ENCODE measurements around the gene ANKRD40.

Gene ANKRD40

GRCh38 chr17:50665838-50666237 is 41.9 kb downstream of the ANKRD40 start (continued):
- TF ChIP-seq CREB5 (CRISPR knock-in tag; IDR thresholded peaks at IDR 0.05; ENCODE audit: low read depth) (no peak), ZC3H10 (CRISPR knock-in tag; IDR thresholded peaks at IDR 0.05) (no peak), CSRNP3 (CRISPR knock-in tag; IDR thresholded peaks at IDR 0.05) (no peak), ZFP3 (CRISPR knock-in tag; IDR thresholded peaks at IDR 0.05) (no peak), CSDC2 (CRISPR knock-in tag; IDR thresholded peaks at IDR 0.05) (no peak)

GRCh38 chr17:50664788-50665458 is 42.8 kb downstream of the ANKRD40 start:
- ATAC-seq: no peak
- no peak for TF ChIP-seq ISL1 (CRISPR knock-in tag; IDR thresholded peaks at IDR 0.05)
- TF ChIP-seq CSDC2 (CRISPR knock-in tag; IDR thresholded peaks at IDR 0.05): no peak
- TF ChIP-seq PPARA (CRISPR knock-in tag; IDR thresholded peaks at IDR 0.05; ENCODE audit: borderline replicate concordance): no peak
- no peak for TF ChIP-seq PATZ1 (CRISPR knock-in tag; IDR thresholded peaks at IDR 0.05; ENCODE audit: borderline replicate concordance)
- no peak for TF ChIP-seq ESRRG (CRISPR knock-in tag; IDR thresholded peaks at IDR 0.05)
- TF ChIP-seq ZC3H10 (CRISPR knock-in tag; IDR thresholded peaks at IDR 0.05): no peak
- no peak for TF ChIP-seq ZNF70 (CRISPR knock-in tag; IDR thresholded peaks at IDR 0.05)
- TF ChIP-seq ARNTL (CRISPR knock-in tag; IDR thresholded peaks at IDR 0.05; ENCODE audit: borderline replicate concordance, low read depth): no peak
- no peak for TF ChIP-seq TOX (CRISPR knock-in tag; IDR thresholded peaks at IDR 0.05; ENCODE audit: borderline replicate concordance)
- TF ChIP-seq CSRNP3 (CRISPR knock-in tag; IDR thresholded peaks at IDR 0.05): no peak
- TF ChIP-seq TSHZ2 (CRISPR knock-in tag; IDR thresholded peaks at IDR 0.05): no peak
- no peak for TF ChIP-seq GLIS3 (CRISPR knock-in tag; IDR thresholded peaks at IDR 0.05)
- TF ChIP-seq RARB (CRISPR knock-in tag; IDR thresholded peaks at IDR 0.05): no peak
- TF ChIP-seq CREB5 (CRISPR knock-in tag; IDR thresholded peaks at IDR 0.05; ENCODE audit: low read depth): no peak
- no peak for TF ChIP-seq ZNF565 (CRISPR knock-in tag; conservative IDR thresholded peaks at IDR 0.05; ENCODE audit: low read depth)

GRCh38 chr17:50663812-50664374 is 43.8 kb downstream of the ANKRD40 start:
- no peak for ATAC-seq
- TF ChIP-seq CSRNP3 (CRISPR knock-in tag; IDR thresholded peaks at IDR 0.05): no peak
- no peak for TF ChIP-seq RARB (CRISPR knock-in tag; IDR thresholded peaks at IDR 0.05)
- TF ChIP-seq TOX (CRISPR knock-in tag; IDR thresholded peaks at IDR 0.05; ENCODE audit: borderline replicate concordance): no peak
- TF ChIP-seq GLIS3 (CRISPR knock-in tag; IDR thresholded peaks at IDR 0.05): no peak
- TF ChIP-seq SNAI2 (CRISPR knock-in tag; IDR thresholded peaks at IDR 0.05): no peak
- no peak for TF ChIP-seq ZNF8 (CRISPR knock-in tag; IDR thresholded peaks at IDR 0.05)
- no peak for TF ChIP-seq ZFP30 (CRISPR knock-in tag; IDR thresholded peaks at IDR 0.05)
- TF ChIP-seq ISL1 (CRISPR knock-in tag; IDR thresholded peaks at IDR 0.05): no peak
- no peak for TF ChIP-seq OSR1 (CRISPR knock-in tag; IDR thresholded peaks at IDR 0.05)
- TF ChIP-seq POU6F1 (CRISPR knock-in tag; IDR thresholded peaks at IDR 0.05; ENCODE audit: borderline replicate concordance, low read depth): no peak
- no peak for TF ChIP-seq PPARA (CRISPR knock-in tag; IDR thresholded peaks at IDR 0.05; ENCODE audit: borderline replicate concordance)

Data from SK-N-SH treated with all-trans-retinoic acid at 6 μM for 48 hours (cell line).